ENCODE results near the gene RIMS4.

Gene RIMS4

GRCh38 chr20:44810391-44811149 is at the start of gene RIMS4:
RIMS4 (minus strand) TSS chr20:44810546; CDS start chr20:44810271, 275 bp downstream.
- DNase-seq (ENCODE audit: low read depth) = no peak

- DNase-seq (ENCODE audit: low read depth) = no peak
These were observed 48.4 kb upstream of the RIMS4 start for GRCh38 chr20:44858606-44859360.

GRCh38 chr20:44856856-44857448 is 46.6 kb upstream of the RIMS4 start:
- DNase-seq (ENCODE audit: low read depth) = no peak

- no peak for DNase-seq (ENCODE audit: low read depth)
These were observed 46.1 kb upstream of the RIMS4 start for GRCh38 chr20:44856442-44856841.

- DNase-seq (ENCODE audit: low read depth) = no peak
These were observed 41.2 kb upstream of the RIMS4 start for GRCh38 chr20:44851545-44851944.

- no peak for DNase-seq (ENCODE audit: low read depth)
These were observed 40.5 kb upstream of the RIMS4 start for GRCh38 chr20:44850837-44851236.

- DNase-seq (ENCODE audit: low read depth) = no peak
These were observed 39.9 kb upstream of the RIMS4 start for GRCh38 chr20:44850272-44850671.

GRCh38 chr20:44849703-44850102 is 39.4 kb upstream of the RIMS4 start:
- DNase-seq (ENCODE audit: low read depth) = no peak

- DNase-seq (ENCODE audit: low read depth) = no peak
These were observed 38.1 kb upstream of the RIMS4 start for GRCh38 chr20:44848254-44849015.

GRCh38 chr20:44843876-44844275 is 33.5 kb upstream of the RIMS4 start:
- DNase-seq (ENCODE audit: low read depth) = no peak

GRCh38 chr20:44841955-44842354 is 31.6 kb upstream of the RIMS4 start:
- DNase-seq (ENCODE audit: low read depth) = no peak

GRCh38 chr20:44840826-44841225 is 30.5 kb upstream of the RIMS4 start:
- DNase-seq (ENCODE audit: low read depth) = no peak

GRCh38 chr20:44839481-44839880 is 29.1 kb upstream of the RIMS4 start:
- DNase-seq (ENCODE audit: low read depth) = no peak

- no peak for DNase-seq (ENCODE audit: low read depth)
These were observed 28.2 kb upstream of the RIMS4 start for GRCh38 chr20:44838521-44838920.

GRCh38 chr20:44837946-44838345 is 27.6 kb upstream of the RIMS4 start:
- DNase-seq (ENCODE audit: low read depth) = no peak

GRCh38 chr20:44836601-44837120 is 26.3 kb upstream of the RIMS4 start:
- DNase-seq (ENCODE audit: low read depth) = no peak

- no peak for DNase-seq (ENCODE audit: low read depth)
These were observed 25.4 kb upstream of the RIMS4 start for GRCh38 chr20:44835661-44836221.

- no peak for DNase-seq (ENCODE audit: low read depth)
These were observed 24.8 kb upstream of the RIMS4 start for GRCh38 chr20:44835116-44835515.

- no peak for DNase-seq (ENCODE audit: low read depth)
These were observed 24.3 kb upstream of the RIMS4 start for GRCh38 chr20:44834693-44835092.

- no peak for DNase-seq (ENCODE audit: low read depth)
These were observed 23.1 kb upstream of the RIMS4 start for GRCh38 chr20:44833437-44833836.

- peak; percentile 36 for DNase-seq (ENCODE audit: low read depth)
These were observed 22.4 kb upstream of the RIMS4 start for GRCh38 chr20:44832724-44833123.

- DNase-seq (ENCODE audit: low read depth) = no peak
These were observed 20.6 kb upstream of the RIMS4 start for GRCh38 chr20:44830995-44831394.
